CD4-positive, alpha-beta T cell treated with Interferon gamma for 1 hour (primary cell): Measurements from ENCODE around the gene AANAT.
A peak's percentile ranks its signal among the peaks of the same experiment; 100 is the strongest.

ENCODE experiments used
- DNase-seq: peaks from one replicate; pipeline ENCODE4 v3.0.0-alpha.2; 2020

Gene AANAT

GRCh38 chr17:76491271-76492122, 24.1 kb downstream of the AANAT start:
- no peak for DNase-seq

GRCh38 chr17:76492123-76492988, 25.0 kb downstream of the AANAT start:
- peak; percentile 68 for DNase-seq

GRCh38 chr17:76492989-76493501, 25.6 kb downstream of the AANAT start:
- DNase-seq = peak; percentile 86

GRCh38 chr17:76493505-76494167, 26.2 kb downstream of the AANAT start:
- no peak for DNase-seq

- no peak for DNase-seq
These were observed 28.4 kb downstream of the AANAT start for GRCh38 chr17:76495663-76496400.

GRCh38 chr17:76496464-76496863, 29.1 kb downstream of the AANAT start:
- no peak for DNase-seq

GRCh38 chr17:76497699-76497978, 30.2 kb downstream of the AANAT start:
- no peak for DNase-seq

- no peak for DNase-seq
These were observed 30.8 kb downstream of the AANAT start for GRCh38 chr17:76497979-76498875.

GRCh38 chr17:76498876-76499251, 31.5 kb downstream of the AANAT start:
- no peak for DNase-seq

GRCh38 chr17:76499267-76499667, 31.9 kb downstream of the AANAT start:
- DNase-seq = no peak

GRCh38 chr17:76500074-76500746, 32.8 kb downstream of the AANAT start:
- DNase-seq = peak; percentile 47

GRCh38 chr17:76500747-76501017, 33.3 kb downstream of the AANAT start:
- no peak for DNase-seq

GRCh38 chr17:76501018-76501826, 33.8 kb downstream of the AANAT start, which contains the start of gene RHBDF2:
Gene RHBDF2 (minus strand): TSS chr17:76501423. CDS start chr17:76481524, 19,899 bp downstream.
- DNase-seq = peak; percentile 95

- DNase-seq = no peak
These were observed 34.5 kb downstream of the AANAT start for GRCh38 chr17:76501827-76502307.

GRCh38 chr17:76502341-76503211, 35.2 kb downstream of the AANAT start:
- no peak for DNase-seq

- no peak for DNase-seq
These were observed 36.7 kb downstream of the AANAT start for GRCh38 chr17:76504117-76504516.

- DNase-seq = peak; percentile 86
These were observed 39.3 kb downstream of the AANAT start for GRCh38 chr17:76506408-76507345.
